ENCODE results near the gene KPTN. TPM values are rescaled to one million over a fixed set of nuclear protein-coding genes. Genes with fewer than 3 reads are reported as not detected.

The KPTN gene
- total and polyA plus RNA-seq, 2 experiments from 2014 or later, result 10.4 to 20.6 TPM

DNA sequence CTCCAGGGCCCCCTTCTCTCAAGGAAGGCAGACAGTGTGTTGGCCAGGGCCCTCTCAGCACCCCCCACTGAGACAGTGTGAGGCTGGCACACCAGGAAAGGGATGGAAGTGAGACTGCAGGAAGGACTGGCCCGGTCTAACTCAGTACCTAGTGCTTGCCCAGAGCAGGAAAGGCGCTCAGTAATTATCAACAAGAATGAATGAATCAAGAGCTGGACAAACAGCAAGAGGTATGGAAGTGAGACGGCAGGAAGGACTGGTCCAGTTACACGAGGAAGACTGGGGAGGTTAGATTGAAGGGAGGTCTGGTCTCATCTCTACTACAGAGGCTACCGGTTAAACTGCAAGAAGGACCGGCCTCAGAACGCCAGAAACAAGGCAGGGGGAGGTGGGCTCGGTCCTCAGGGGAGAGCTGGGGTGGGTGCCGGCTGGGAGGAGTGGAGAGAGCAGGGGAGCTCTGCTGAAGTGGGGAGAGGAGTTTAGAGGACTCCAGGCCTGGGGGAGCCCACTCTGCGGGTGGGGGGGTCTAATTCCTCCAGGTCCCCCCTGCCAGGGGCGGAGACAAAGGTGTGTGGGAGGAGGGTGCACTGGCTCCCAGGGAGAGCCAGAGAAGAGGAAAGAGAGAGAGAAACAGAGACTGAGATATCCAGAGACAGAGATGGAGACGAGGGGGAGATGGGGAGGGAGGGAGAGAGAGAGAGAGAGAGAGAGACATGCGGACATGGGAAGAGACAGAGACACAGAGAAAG lies 13.4 kb downstream of the KPTN start:
- no peak for DNase-seq (ENCODE audit: low read depth in 1 of 2, low spot score in 1 of 2)
- H3K4me3 ChIP-seq, result no peak overlapping the region
- H3K4me1 ChIP-seq (ENCODE audit: low read depth), result peaks cover 3% of the 10 kb centered on the region
- H3K9me3 ChIP-seq (ENCODE audit: low read depth), result no peaks in the 10 kb centered on the region
- no peaks in the 10 kb centered on the region for H3K27me3 ChIP-seq
- TF ChIP-seq, protein P1, sequence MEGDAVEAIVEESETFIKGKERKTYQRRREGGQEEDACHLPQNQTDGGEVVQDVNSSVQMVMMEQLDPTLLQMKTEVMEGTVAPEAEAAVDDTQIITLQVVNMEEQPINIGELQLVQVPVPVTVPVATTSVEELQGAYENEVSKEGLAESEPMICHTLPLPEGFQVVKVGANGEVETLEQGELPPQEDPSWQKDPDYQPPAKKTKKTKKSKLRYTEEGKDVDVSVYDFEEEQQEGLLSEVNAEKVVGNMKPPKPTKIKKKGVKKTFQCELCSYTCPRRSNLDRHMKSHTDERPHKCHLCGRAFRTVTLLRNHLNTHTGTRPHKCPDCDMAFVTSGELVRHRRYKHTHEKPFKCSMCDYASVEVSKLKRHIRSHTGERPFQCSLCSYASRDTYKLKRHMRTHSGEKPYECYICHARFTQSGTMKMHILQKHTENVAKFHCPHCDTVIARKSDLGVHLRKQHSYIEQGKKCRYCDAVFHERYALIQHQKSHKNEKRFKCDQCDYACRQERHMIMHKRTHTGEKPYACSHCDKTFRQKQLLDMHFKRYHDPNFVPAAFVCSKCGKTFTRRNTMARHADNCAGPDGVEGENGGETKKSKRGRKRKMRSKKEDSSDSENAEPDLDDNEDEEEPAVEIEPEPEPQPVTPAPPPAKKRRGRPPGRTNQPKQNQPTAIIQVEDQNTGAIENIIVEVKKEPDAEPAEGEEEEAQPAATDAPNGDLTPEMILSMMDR (IDR thresholded peaks at IDR 0.05; ENCODE audit: low read depth, low read length), result no peak
- no peak overlapping the region for H3K27ac ChIP-seq
- no peaks in the 10 kb centered on the region for H3K36me3 ChIP-seq

DNA sequence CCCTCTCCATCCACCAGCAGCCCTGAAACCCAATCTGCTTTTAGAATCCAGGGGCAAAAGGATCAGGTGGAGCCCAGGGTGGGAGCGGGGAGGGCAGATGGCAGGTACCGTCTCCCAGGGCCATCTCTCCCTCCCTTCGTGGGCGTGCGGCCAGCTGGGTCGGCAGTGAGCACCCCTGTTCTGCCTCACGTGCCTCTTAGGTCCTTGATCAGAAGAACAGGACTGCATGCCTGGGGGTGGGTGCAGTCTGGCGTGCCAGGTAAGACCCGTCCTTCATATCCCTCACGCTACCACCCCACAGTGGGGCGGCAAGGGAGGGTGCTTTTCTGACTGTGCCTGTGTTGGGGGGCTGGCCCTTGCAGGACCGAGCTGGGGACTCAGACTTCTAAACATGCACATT lies 14.3 kb downstream of the KPTN start:
- peaks cover 3% of the 10 kb centered on the region for H3K4me1 ChIP-seq (ENCODE audit: low read depth)
- DNase-seq (ENCODE audit: low read depth in 1 of 2, low spot score in 1 of 2), result no peak
- H3K4me3 ChIP-seq, result no peak overlapping the region
- H3K9me3 ChIP-seq (ENCODE audit: low read depth), result no peaks in the 10 kb centered on the region
- no peak overlapping the region for H3K27ac ChIP-seq
- TF ChIP-seq, protein P1 (IDR thresholded peaks at IDR 0.05; ENCODE audit: low read depth, low read length), result no peak
- H3K36me3 ChIP-seq, result no peaks in the 10 kb centered on the region
- H3K27me3 ChIP-seq, result no peaks in the 10 kb centered on the region

DNA sequence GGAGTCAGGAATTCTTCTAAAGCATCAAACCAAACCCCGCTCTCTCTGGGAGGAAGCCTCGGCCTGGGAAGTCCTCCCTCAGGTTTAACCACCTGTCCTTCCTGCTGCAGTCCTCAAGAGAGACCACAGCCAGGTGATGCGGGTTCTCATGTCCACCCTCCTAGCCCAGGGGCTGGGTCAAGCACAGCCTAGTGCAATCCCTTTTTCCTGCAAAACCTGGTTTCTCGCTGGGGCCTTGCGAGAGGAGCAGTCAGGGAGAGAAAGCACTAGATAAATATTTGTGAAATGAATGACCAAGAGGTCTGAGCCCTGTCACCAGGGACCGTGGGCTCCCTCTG lies 14.7 kb downstream of the KPTN start:
- TF ChIP-seq, protein P1 (IDR thresholded peaks at IDR 0.05; ENCODE audit: low read depth, low read length), result no peak
- no peak for DNase-seq (ENCODE audit: low read depth in 1 of 2, low spot score in 1 of 2)
- no peaks in the 10 kb centered on the region for H3K9me3 ChIP-seq (ENCODE audit: low read depth)
- H3K27ac ChIP-seq, result no peak overlapping the region
- no peak overlapping the region for H3K4me3 ChIP-seq
- peaks cover 3% of the 10 kb centered on the region for H3K4me1 ChIP-seq (ENCODE audit: low read depth)
- no peaks in the 10 kb centered on the region for H3K36me3 ChIP-seq
- no peaks in the 10 kb centered on the region for H3K27me3 ChIP-seq

DNA sequence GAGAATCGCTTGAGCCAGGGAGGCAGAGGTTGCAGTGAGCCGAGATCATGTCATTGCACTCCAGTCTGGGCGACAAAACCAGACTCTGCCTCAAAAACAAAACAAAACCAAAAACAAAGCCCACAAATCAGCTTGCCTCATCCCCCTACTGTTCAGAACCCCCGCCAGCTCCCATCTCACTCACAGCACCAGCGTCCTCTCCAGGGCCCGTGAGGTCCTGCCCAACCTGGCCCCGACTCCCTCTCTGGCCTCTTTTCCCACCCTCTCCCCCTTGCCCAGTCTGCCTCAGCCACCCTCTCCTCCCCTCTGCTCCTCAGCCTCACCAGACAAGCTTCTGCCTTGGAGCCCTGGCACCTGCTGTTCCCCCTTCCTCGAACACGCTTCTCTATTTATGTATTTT lies 16.1 kb downstream of the KPTN start:
- no peak overlapping the region for H3K27ac ChIP-seq
- H3K27me3 ChIP-seq, result no peaks in the 10 kb centered on the region
- peaks cover 3% of the 10 kb centered on the region for H3K4me1 ChIP-seq (ENCODE audit: low read depth)
- TF ChIP-seq, protein P1 (IDR thresholded peaks at IDR 0.05; ENCODE audit: low read depth, low read length), result no peak
- H3K9me3 ChIP-seq (ENCODE audit: low read depth), result no peaks in the 10 kb centered on the region
- no peak for DNase-seq (ENCODE audit: low read depth in 1 of 2, low spot score in 1 of 2)
- no peak overlapping the region for H3K4me3 ChIP-seq
- H3K36me3 ChIP-seq, result no peaks in the 10 kb centered on the region

DNA sequence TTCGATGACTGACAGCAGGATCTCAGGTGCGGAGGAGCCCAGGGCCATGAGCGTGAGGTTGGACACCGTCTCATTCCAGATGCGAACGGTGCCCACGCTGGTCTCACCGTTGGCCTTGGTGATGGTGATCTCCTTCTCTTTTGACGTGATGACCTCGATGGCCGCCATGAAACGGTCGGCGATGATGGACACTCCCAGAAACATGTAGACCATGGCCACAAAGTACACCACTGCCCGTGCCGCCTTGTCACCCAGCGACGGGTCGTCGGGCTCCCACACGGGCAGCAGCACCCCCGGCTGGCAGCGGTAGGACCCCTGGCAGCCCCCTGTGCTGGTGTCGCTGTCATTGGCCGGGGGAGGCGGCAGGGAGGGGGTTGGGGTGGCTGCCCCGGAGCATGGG lies 18.1 kb downstream of the KPTN start:
- Histone ChIP-seq H3K4me3 (no peak overlapping the region), H3K27me3 (no peaks in the 10 kb centered on the region), H3K9me3 (ENCODE audit: low read depth) (no peaks in the 10 kb centered on the region), H3K4me1 (ENCODE audit: low read depth) (no peaks in the 10 kb centered on the region), H3K27ac (no peak overlapping the region), H3K36me3 (no peaks in the 10 kb centered on the region)
- TF ChIP-seq, protein P1 (IDR thresholded peaks at IDR 0.05; ENCODE audit: low read depth, low read length), result no peak
- DNase-seq (ENCODE audit: low read depth in 1 of 2, low spot score in 1 of 2), result no peak

All from cardiac muscle cell (in vitro differentiated cells and primary cell).